CD4-positive, alpha-beta T cell treated with Interleukin-21 for 1 hour (primary cell): ENCODE results near the gene PRDX5.

Source experiments
- DNase-seq: peaks from one replicate; pipeline ENCODE4 v3.0.0-alpha.2; 2020

Gene PRDX5

GRCh38 chr11:64290352-64291261 lies 27.3 kb upstream of the PRDX5 start:
- no peak for DNase-seq

- no peak for DNase-seq
These were observed 26.6 kb upstream of the PRDX5 start, which contains the start of gene KCNK4 for GRCh38 chr11:64291262-64291751. KCNK4 (plus strand) TSS chr11:64291302; CDS start chr11:64293019, 1,717 bp downstream.

- DNase-seq: no peak
These were observed 26.0 kb upstream of the PRDX5 start for GRCh38 chr11:64291752-64292459.

- no peak for DNase-seq
These were observed 25.3 kb upstream of the PRDX5 start for GRCh38 chr11:64292460-64293254.

- DNase-seq: no peak
These were observed 23.1 kb upstream of the PRDX5 start for GRCh38 chr11:64294774-64295173.

GRCh38 chr11:64295760-64296159 lies 22.2 kb upstream of the PRDX5 start:
- no peak for DNase-seq

- DNase-seq: no peak
These were observed 21.7 kb upstream of the PRDX5 start for GRCh38 chr11:64296236-64296635.

- no peak for DNase-seq
These were observed 20.9 kb upstream of the PRDX5 start for GRCh38 chr11:64296830-64297698.

GRCh38 chr11:64297699-64298358 lies 20.1 kb upstream of the PRDX5 start:
- DNase-seq: no peak

- no peak for DNase-seq
These were observed 18.7 kb upstream of the PRDX5 start for GRCh38 chr11:64298966-64299846.

- no peak for DNase-seq
These were observed 17.9 kb upstream of the PRDX5 start, which contains the start of gene CATSPERZ for GRCh38 chr11:64299847-64300648. CATSPERZ (plus strand) TSS chr11:64300358; CDS start chr11:64300411, 53 bp downstream.

GRCh38 chr11:64303109-64304031 lies 14.6 kb upstream of the PRDX5 start:
- DNase-seq: no peak

- DNase-seq: no peak
These were observed 13.9 kb upstream of the PRDX5 start for GRCh38 chr11:64304032-64304315.

- DNase-seq: peak; percentile 92
These were observed 13.4 kb upstream of the PRDX5 start for GRCh38 chr11:64304316-64305072.

- DNase-seq: peak; percentile 98
These were observed 12.7 kb upstream of the PRDX5 start, which contains the start of gene ESRRA for GRCh38 chr11:64305075-64305690. ESRRA (plus strand) TSS chr11:64305524; CDS start chr11:64307180, 1,656 bp downstream.

- DNase-seq: peak; percentile 78
These were observed 12.0 kb upstream of the PRDX5 start for GRCh38 chr11:64305691-64306562.
